ENCODE measurements around the gene MRPS16.
A peak's percentile ranks its signal among the peaks of the same experiment; 100 is the strongest.

MRPS16 gene

GRCh38 chr10:73251683-73252444 lies 580 bp downstream of the MRPS16 start:
- in situ Hi-C loops (cut with MboI; ENCODE audit: low sequenced_read_pairs, unreplicated experiment), result no loop called here
- DNase-seq (ENCODE audit: low spot score), result no peak
- TF ChIP-seq CTCF (IDR thresholded peaks at IDR 0.05; ENCODE audit: borderline replicate concordance, control extremely low read depth, extremely low read depth, insufficient read depth, missing control alignments), result no peak

GRCh38 chr10:73248259-73248724 lies 4.2 kb downstream of the MRPS16 start:
- in situ Hi-C loops (cut with MboI; ENCODE audit: low sequenced_read_pairs, unreplicated experiment), result no loop called here
- no peak for TF ChIP-seq CTCF (IDR thresholded peaks at IDR 0.05; ENCODE audit: borderline replicate concordance, control extremely low read depth, extremely low read depth, insufficient read depth, missing control alignments)
- no peak for DNase-seq (ENCODE audit: low spot score)

- peak; percentile 42 for DNase-seq (ENCODE audit: low spot score)
- in situ Hi-C loops (cut with MboI; ENCODE audit: low sequenced_read_pairs, unreplicated experiment), result no loop called here
- TF ChIP-seq CTCF (IDR thresholded peaks at IDR 0.05; ENCODE audit: borderline replicate concordance, control extremely low read depth, extremely low read depth, insufficient read depth, missing control alignments), result no peak
These were observed 4.8 kb downstream of the MRPS16 start for GRCh38 chr10:73247509-73248258.

DNA sequence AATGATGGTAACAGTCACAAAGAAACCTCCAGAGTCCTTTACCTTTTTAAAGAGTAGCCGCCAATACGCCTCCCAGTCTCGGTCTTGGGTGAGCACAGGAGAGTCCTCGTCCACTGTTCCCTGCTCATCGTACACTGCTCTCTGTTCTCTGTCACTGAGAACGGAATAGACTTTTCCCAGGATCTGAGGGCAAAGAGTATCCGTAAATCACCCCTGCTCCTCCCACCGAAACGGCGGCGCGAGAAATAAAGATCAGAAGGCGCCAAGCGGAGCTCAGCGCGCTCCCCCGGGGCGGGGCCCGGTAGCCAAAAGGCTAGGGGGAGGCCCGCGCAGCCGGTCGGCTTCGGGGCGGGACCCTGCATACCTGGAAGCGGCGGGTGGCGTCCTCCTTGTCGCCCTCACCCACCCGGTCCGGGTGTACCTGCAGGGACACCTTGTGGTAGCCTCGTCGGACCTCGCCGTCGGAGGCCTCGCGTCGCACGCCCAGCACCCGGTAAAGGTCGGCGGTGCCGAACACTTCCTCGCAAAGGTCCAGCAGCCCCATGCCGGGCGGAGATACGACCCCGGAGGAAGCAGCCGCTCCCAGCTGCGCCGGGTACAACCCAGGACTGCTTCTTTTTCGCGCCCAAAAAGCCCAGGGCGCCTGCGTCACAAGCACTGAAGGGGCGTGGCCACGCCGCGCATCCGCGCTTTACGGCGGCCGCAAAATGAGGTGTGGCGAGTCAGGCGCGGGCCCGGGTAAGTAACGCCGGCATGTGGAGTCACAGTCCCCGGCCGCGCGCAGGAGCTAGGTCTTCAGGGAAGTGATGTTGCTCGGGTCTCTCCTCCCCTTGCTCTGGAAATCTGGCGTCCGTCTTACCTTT lies 5.6 kb downstream of the MRPS16 start, which contains the start of gene DNAJC9:
DNAJC9 (minus strand) TSS at position 610 of the 863 bp plus-strand sequence; CDS start at position 544, 66 bp downstream.
- no peak for TF ChIP-seq CTCF (IDR thresholded peaks at IDR 0.05; ENCODE audit: borderline replicate concordance, control extremely low read depth, extremely low read depth, insufficient read depth, missing control alignments)
- peak; percentile 94 for DNase-seq (ENCODE audit: low spot score)
- in situ Hi-C loops (cut with MboI; ENCODE audit: low sequenced_read_pairs, unreplicated experiment), result no loop called here

DNA sequence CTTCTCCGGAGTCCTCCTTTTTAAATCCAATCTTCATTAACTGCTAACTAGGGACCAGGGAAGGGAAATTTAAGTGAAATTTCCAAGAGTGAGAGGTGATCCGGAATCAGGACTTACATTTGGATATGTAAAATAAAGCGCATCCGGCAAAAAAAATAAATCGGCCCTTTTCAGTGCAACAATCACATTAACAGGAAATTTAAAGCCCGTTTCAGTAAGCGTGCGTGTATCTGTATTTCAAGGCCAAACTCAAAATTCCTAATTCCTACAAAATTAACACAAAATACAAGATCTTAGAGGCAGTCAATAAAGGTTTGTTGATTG lies 6.2 kb downstream of the MRPS16 start:
- TF ChIP-seq CTCF (IDR thresholded peaks at IDR 0.05; ENCODE audit: borderline replicate concordance, control extremely low read depth, extremely low read depth, insufficient read depth, missing control alignments), result no peak
- in situ Hi-C loops (cut with MboI; ENCODE audit: low sequenced_read_pairs, unreplicated experiment), result no loop called here
- no peak for DNase-seq (ENCODE audit: low spot score)

DNA sequence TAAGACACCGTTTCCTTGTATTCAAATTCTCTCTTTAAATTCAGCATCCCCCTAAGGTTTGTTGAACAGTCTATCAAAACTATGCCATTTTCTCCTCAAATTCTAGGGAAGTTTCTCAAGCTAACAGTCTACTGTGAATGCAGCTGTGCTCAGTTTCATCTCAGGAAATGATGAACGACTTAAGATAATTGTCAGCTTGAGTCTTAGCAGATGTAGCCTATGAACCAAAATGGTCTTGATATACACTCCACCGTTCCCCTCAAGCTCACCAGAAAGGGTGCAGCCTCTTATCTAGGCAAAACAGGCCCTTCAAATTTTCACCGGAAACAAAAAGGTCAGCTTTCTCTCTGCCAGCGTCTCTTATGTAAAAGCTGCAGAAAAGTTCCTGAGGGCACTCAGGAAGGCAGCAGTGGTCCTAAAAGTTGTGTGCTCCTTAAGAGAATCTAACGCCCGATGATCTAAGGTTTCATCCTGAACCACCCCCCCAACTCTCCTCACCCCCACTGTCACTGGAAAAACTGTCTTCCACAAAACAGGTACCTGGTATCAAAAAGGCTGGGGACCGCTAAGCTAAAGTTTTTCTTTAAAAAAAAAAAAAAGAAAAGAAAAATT lies 7.5 kb downstream of the MRPS16 start:
- in situ Hi-C loops (cut with MboI; ENCODE audit: low sequenced_read_pairs, unreplicated experiment), result no loop called here
- DNase-seq (ENCODE audit: low spot score), result no peak
- TF ChIP-seq CTCF (IDR thresholded peaks at IDR 0.05; ENCODE audit: borderline replicate concordance, control extremely low read depth, extremely low read depth, insufficient read depth, missing control alignments), result no peak
